Measurements from ENCODE around the gene CCDC127. TPM values are rescaled to one million over a fixed set of nuclear protein-coding genes. Genes with fewer than 3 reads are reported as not detected.
"Not testable (repeated sequence)": the region's sequence is repeated elsewhere in the genome, so short reads cannot be mapped to it uniquely, and the experiment has no call there.

The CCDC127 gene
- total RNA-seq, 1 donor from 2014 or later: 8.8 TPM

- no peaks in the 10 kb centered on the region for H3K9me3 ChIP-seq (ENCODE audit: insufficient read depth, low read depth, low read length)
- H3K36me3 ChIP-seq (ENCODE audit: insufficient read depth, low read length): no peaks in the 10 kb centered on the region
- H3K27ac ChIP-seq (ENCODE audit: low read depth, low read length): peak overlapping the region; percentile 99
- no peaks in the 10 kb centered on the region for H4K20me1 ChIP-seq (ENCODE audit: insufficient read depth, low read length)
- DNase-seq (ENCODE audit: low read depth): no peak
- H3K27me3 ChIP-seq (ENCODE audit: insufficient read depth, low read length): no peaks in the 10 kb centered on the region
- H3K27me3 Mint-ChIP-seq (ENCODE audit: low read depth, unreplicated experiment): peaks cover 13% of the 10 kb centered on the region
- H3K27ac Mint-ChIP-seq (ENCODE audit: unreplicated experiment): no peak overlapping the region
- no peaks in the 10 kb centered on the region for H3K79me2 ChIP-seq (ENCODE audit: insufficient read depth, low read length)
- TF ChIP-seq EZH2 (IDR thresholded peaks at IDR 0.05; ENCODE audit: insufficient read depth, low read length) (no peak), CTCF (IDR thresholded peaks at IDR 0.05; ENCODE audit: insufficient read depth, low read depth, low read length) (no peak)
- no peak overlapping the region for H3K4me2 ChIP-seq (ENCODE audit: low read length)
- no peak overlapping the region for H2AFZ ChIP-seq (ENCODE audit: low read depth, low read length)
- FAIRE-seq: no peak
- peaks cover 24% of the 10 kb centered on the region for H3K4me1 ChIP-seq (ENCODE audit: insufficient read depth, low read length)
- H3K4me1 Mint-ChIP-seq (ENCODE audit: low read depth, unreplicated experiment): peaks cover 11% of the 10 kb centered on the region
- H3K4me3 Mint-ChIP-seq (ENCODE audit: unreplicated experiment): no peak overlapping the region
- peaks cover 5% of the 10 kb centered on the region for H3K9me3 Mint-ChIP-seq (ENCODE audit: unreplicated experiment)
- no peak overlapping the region for H3K4me3 ChIP-seq (ENCODE audit: insufficient read depth, low read depth, low read length)
- no peak overlapping the region for H3K9ac ChIP-seq (ENCODE audit: low read length)
- peaks cover 2% of the 10 kb centered on the region for H3K36me3 Mint-ChIP-seq (ENCODE audit: low read depth, unreplicated experiment)
These were observed 51.2 kb downstream of the CCDC127 start for GRCh38 chr5:166441-167372.

- Mint-ChIP-seq H3K4me1 (ENCODE audit: low read depth, unreplicated experiment) (peaks cover 20% of the 10 kb centered on the region), H3K27me3 (ENCODE audit: low read depth, unreplicated experiment) (peaks cover 14% of the 10 kb centered on the region)
- not testable (repeated sequence) for H3K4me3 ChIP-seq (ENCODE audit: insufficient read depth, low read depth, low read length); H3K36me3 Mint-ChIP-seq (ENCODE audit: low read depth, unreplicated experiment); H3K9me3 Mint-ChIP-seq (ENCODE audit: unreplicated experiment); H3K27ac Mint-ChIP-seq (ENCODE audit: unreplicated experiment); H3K79me2 ChIP-seq (ENCODE audit: insufficient read depth, low read length); H3K27ac ChIP-seq (ENCODE audit: low read depth, low read length); H3K9ac ChIP-seq (ENCODE audit: low read length); H3K27me3 ChIP-seq (ENCODE audit: insufficient read depth, low read length); FAIRE-seq; H3K4me3 Mint-ChIP-seq (ENCODE audit: unreplicated experiment); H3K4me2 ChIP-seq (ENCODE audit: low read length); H2AFZ ChIP-seq (ENCODE audit: low read depth, low read length); H3K36me3 ChIP-seq (ENCODE audit: insufficient read depth, low read length); H3K9me3 ChIP-seq (ENCODE audit: insufficient read depth, low read depth, low read length); DNase-seq (ENCODE audit: low read depth); H4K20me1 ChIP-seq (ENCODE audit: insufficient read depth, low read length)
- peaks cover 35% of the 10 kb centered on the region for H3K4me1 ChIP-seq (ENCODE audit: insufficient read depth, low read length)
These were observed 53.2 kb downstream of the CCDC127 start for GRCh38 chr5:164783-165182.

- Histone ChIP-seq H3K27ac (ENCODE audit: low read depth, low read length) (no peak overlapping the region), H2AFZ (ENCODE audit: low read depth, low read length) (no peak overlapping the region), H3K4me2 (ENCODE audit: low read length) (no peak overlapping the region), H3K36me3 (ENCODE audit: insufficient read depth, low read length) (no peaks in the 10 kb centered on the region), H4K20me1 (ENCODE audit: insufficient read depth, low read length) (no peaks in the 10 kb centered on the region), H3K9ac (ENCODE audit: low read length) (no peak overlapping the region), H3K4me1 (ENCODE audit: insufficient read depth, low read length) (peaks cover 35% of the 10 kb centered on the region), H3K79me2 (ENCODE audit: insufficient read depth, low read length) (no peaks in the 10 kb centered on the region), H3K27me3 (ENCODE audit: insufficient read depth, low read length) (no peaks in the 10 kb centered on the region), H3K4me3 (ENCODE audit: insufficient read depth, low read depth, low read length) (no peak overlapping the region), H3K9me3 (ENCODE audit: insufficient read depth, low read depth, low read length) (no peaks in the 10 kb centered on the region)
- DNase-seq (ENCODE audit: low read depth): no peak
- Mint-ChIP-seq H3K4me3 (ENCODE audit: unreplicated experiment) (no peak overlapping the region), H3K27me3 (ENCODE audit: low read depth, unreplicated experiment) (peaks cover 16% of the 10 kb centered on the region), H3K36me3 (ENCODE audit: low read depth, unreplicated experiment) (peaks cover 2% of the 10 kb centered on the region), H3K27ac (ENCODE audit: unreplicated experiment) (no peak overlapping the region), H3K4me1 (ENCODE audit: low read depth, unreplicated experiment) (peaks cover 26% of the 10 kb centered on the region), H3K9me3 (ENCODE audit: unreplicated experiment) (peaks cover 5% of the 10 kb centered on the region)
- TF ChIP-seq CTCF (IDR thresholded peaks at IDR 0.05; ENCODE audit: insufficient read depth, low read depth, low read length) (no peak), EZH2 (IDR thresholded peaks at IDR 0.05; ENCODE audit: insufficient read depth, low read length) (no peak)
- no peak for FAIRE-seq
These were observed 53.7 kb downstream of the CCDC127 start for GRCh38 chr5:164244-164643.
